Measurements from ENCODE around the gene LRRC51.
A peak's percentile ranks its signal among the peaks of the same experiment; 100 is the strongest.
"Not testable (repeated sequence)": the region's sequence is repeated elsewhere in the genome, so short reads cannot be mapped to it uniquely, and the experiment has no call there.

Gene LRRC51

GRCh38 chr11:72111300-72112142 is 30.9 kb downstream of the LRRC51 start:
- no peak for DNase-seq

GRCh38 chr11:72112143-72112977 is 31.7 kb downstream of the LRRC51 start, which contains the start of gene ANAPC15:
TSS of gene ANAPC15 (minus strand) at chr11:72112695. CDS start at chr11:72111276, 1,419 bp downstream.
- peak; percentile 100 for DNase-seq

- no peak for DNase-seq
Measured at GRCh38 chr11:72112978-72113808, 32.5 kb downstream of the LRRC51 start.

- DNase-seq: no peak
Measured at GRCh38 chr11:72114570-72114969, 33.9 kb downstream of the LRRC51 start.

GRCh38 chr11:72116019-72116755 is 35.5 kb downstream of the LRRC51 start:
- no peak for DNase-seq

GRCh38 chr11:72119198-72119597 is 38.5 kb downstream of the LRRC51 start:
- DNase-seq: no peak

- DNase-seq: no peak
Measured at GRCh38 chr11:72120930-72121329, 40.3 kb downstream of the LRRC51 start.

GRCh38 chr11:72122607-72123006 is 42.0 kb downstream of the LRRC51 start:
- DNase-seq: no peak

- peak; percentile 14 for DNase-seq
Measured at GRCh38 chr11:72123117-72123653, 42.5 kb downstream of the LRRC51 start.

GRCh38 chr11:72124046-72124445 is 43.4 kb downstream of the LRRC51 start:
- no peak for DNase-seq

- no peak for DNase-seq
Measured at GRCh38 chr11:72125956-72126355, 45.3 kb downstream of the LRRC51 start.

GRCh38 chr11:72127923-72128322 is 47.3 kb downstream of the LRRC51 start:
- no peak for DNase-seq

- no peak for DNase-seq
Measured at GRCh38 chr11:72129381-72129780, 48.7 kb downstream of the LRRC51 start.

- DNase-seq: no peak
Measured at GRCh38 chr11:72132646-72133045, 52.0 kb downstream of the LRRC51 start.

GRCh38 chr11:72135473-72135872 is 54.8 kb downstream of the LRRC51 start, which contains the start of gene FOLR3:
TSS of gene FOLR3 (plus strand) at chr11:72135725. CDS start at chr11:72135953, 228 bp downstream.
- not testable (repeated sequence) for DNase-seq

- DNase-seq: no peak
Measured at GRCh38 chr11:72135891-72136683, 55.4 kb downstream of the LRRC51 start.

- DNase-seq: no peak
Measured at GRCh38 chr11:72136684-72137262, 56.1 kb downstream of the LRRC51 start.

GRCh38 chr11:72138821-72139390 is 58.3 kb downstream of the LRRC51 start:
- DNase-seq: no peak

- DNase-seq: no peak
Measured at GRCh38 chr11:72139500-72139899, 58.9 kb downstream of the LRRC51 start.

GRCh38 chr11:72140661-72141060 is 60.0 kb downstream of the LRRC51 start:
- no peak for DNase-seq

Data from fibroblast of skin of abdomen (primary cell).